ENCODE data around the gene TTLL10.

Gene TTLL10

DNA sequence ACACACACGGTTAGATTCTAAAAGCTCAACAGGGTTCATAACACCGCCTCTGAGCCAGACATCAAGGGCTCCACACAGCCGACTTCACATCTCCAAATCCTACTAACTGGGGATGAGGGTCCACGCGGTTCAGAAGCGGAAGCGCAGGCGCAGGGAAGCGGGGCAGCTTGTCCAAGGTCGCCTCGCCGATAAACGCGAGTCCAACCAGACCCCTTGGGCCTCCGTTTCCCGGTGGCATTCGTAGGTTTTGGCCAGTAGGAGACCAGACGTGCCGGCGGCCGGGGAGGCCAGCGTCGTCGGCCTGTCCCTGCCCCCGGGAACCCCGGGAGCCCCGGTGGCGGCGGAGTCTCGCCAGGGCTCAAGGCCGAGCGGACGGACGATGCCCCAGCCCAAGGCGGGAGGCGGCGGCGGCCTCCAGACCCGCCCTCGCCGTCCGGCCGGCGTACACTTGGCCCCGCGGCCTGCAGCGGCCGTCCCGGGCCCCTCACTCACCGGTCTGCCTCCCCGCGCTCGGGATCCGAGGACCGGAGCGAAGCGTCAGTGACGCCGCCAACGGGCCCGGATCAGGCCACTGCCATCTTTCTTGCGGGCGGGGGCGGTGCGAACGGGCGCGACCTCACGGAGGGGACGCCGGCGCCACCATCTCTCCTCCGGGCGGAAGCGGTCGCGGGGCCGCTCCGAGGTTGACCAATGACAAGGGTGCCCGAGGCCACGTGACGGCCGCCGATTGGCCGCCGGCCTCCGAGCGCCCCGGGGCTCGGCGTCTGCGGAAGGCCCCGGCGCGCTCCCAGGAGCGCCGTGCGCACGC, 57.9 kb downstream of the TTLL10 start, which contains the start of gene SDF4:
TSS of gene SDF4 (minus strand) at position 602 of the 808 bp plus-strand sequence. CDS start 3,229 bp downstream, outside the sequence.
- Histone ChIP-seq H3K36me3 (ENCODE audit: low read depth) (peaks cover 31% of the 10 kb centered on the region), H3K4me3 (ENCODE audit: severe bottlenecking) (peak within 1 kb of the TSS; percentile 90), H3K27ac (ENCODE audit: poor library complexity, severe bottlenecking) (peak within 1 kb of the TSS; percentile 63), H3K9me3 (ENCODE audit: severe bottlenecking) (no peaks in the 10 kb centered on the region), H3K4me1 (ENCODE audit: insufficient read depth, poor library complexity, severe bottlenecking) (no peaks in the 10 kb centered on the region), H3K27me3 (ENCODE audit: insufficient read depth, poor library complexity, severe bottlenecking) (no peaks in the 10 kb centered on the region)
- peak; percentile 95 for DNase-seq (ENCODE audit: low spot score)
- TF ChIP-seq CTCF (IDR thresholded peaks at IDR 0.05; ENCODE audit: poor library complexity, severe bottlenecking) = no peak
- ATAC-seq (ENCODE audit: low read depth) = peak; percentile 88

GRCh38 chr1:1232208-1232795, 58.6 kb downstream of the TTLL10 start, which contains the start of gene B3GALT6:
B3GALT6 (plus strand) TSS chr1:1232237; CDS start chr1:1232279, 42 bp downstream.
- Histone ChIP-seq H3K27ac (ENCODE audit: poor library complexity, severe bottlenecking) (peak within 1 kb of the TSS; percentile 63), H3K27me3 (ENCODE audit: insufficient read depth, poor library complexity, severe bottlenecking) (no peaks in the 10 kb centered on the region), H3K4me3 (ENCODE audit: severe bottlenecking) (peak within 1 kb of the TSS; percentile 90), H3K9me3 (ENCODE audit: severe bottlenecking) (no peaks in the 10 kb centered on the region), H3K36me3 (ENCODE audit: low read depth) (peaks cover 28% of the 10 kb centered on the region), H3K4me1 (ENCODE audit: insufficient read depth, poor library complexity, severe bottlenecking) (no peaks in the 10 kb centered on the region)
- ATAC-seq (ENCODE audit: low read depth) = no peak; the same call in 2 of the 3 replicates
- DNase-seq (ENCODE audit: low spot score) = no peak
- TF ChIP-seq CTCF (IDR thresholded peaks at IDR 0.05; ENCODE audit: poor library complexity, severe bottlenecking) = no peak

DNA sequence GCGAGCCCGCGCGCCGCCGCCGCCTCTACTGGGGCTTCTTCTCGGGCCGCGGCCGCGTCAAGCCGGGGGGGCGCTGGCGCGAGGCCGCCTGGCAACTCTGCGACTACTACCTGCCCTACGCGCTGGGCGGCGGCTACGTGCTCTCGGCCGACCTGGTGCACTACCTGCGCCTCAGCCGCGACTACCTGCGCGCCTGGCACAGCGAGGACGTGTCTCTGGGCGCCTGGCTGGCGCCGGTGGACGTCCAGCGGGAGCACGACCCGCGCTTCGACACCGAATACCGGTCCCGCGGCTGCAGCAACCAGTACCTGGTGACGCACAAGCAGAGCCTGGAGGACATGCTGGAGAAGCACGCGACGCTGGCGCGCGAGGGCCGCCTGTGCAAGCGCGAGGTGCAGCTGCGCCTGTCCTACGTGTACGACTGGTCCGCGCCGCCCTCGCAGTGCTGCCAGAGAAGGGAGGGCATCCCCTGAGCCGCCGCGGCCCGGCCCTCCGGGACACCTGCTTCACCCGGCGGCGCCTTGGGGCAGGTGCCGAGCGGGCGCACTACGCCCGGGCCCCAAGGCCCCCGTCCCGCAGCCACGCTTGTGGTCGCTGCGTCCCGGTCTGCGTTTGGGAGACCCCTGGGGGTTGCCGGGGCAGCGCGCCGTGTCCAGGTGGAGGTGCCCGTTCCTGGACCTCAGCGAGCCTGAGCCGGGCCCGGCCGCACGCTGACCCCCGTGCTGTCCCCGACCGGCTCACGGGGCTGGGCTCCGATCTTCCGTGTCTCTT, 59.3 kb downstream of the TTLL10 start:
- peak overlapping the region; percentile 63 for H3K27ac ChIP-seq (ENCODE audit: poor library complexity, severe bottlenecking)
- no peaks in the 10 kb centered on the region for H3K27me3 ChIP-seq (ENCODE audit: insufficient read depth, poor library complexity, severe bottlenecking)
- H3K36me3 ChIP-seq (ENCODE audit: low read depth) = peaks cover 22% of the 10 kb centered on the region
- no peaks in the 10 kb centered on the region for H3K9me3 ChIP-seq (ENCODE audit: severe bottlenecking)
- peaks cover 5% of the 10 kb centered on the region for H3K4me1 ChIP-seq (ENCODE audit: insufficient read depth, poor library complexity, severe bottlenecking)
- H3K4me3 ChIP-seq (ENCODE audit: severe bottlenecking) = peak overlapping the region; percentile 90
- TF ChIP-seq CTCF (IDR thresholded peaks at IDR 0.05; ENCODE audit: poor library complexity, severe bottlenecking) = no peak
- no peak for ATAC-seq (ENCODE audit: low read depth)
- no peak for DNase-seq (ENCODE audit: low spot score)

DNA sequence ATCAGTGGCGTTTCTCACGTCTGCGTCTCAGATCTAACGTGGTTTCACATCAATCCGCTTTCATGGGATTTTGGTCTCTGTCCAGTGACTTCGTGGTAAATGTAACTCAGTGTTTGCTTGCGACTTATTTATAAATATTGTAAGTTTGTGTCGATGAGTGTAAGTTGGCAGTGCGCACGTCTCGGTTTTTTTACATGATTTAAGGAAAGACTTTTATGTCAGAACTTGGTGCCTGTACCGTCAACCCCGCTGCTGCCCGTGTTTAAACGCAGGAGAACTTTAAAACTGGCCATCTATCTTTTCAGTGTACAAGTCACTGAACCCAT, 59.9 kb downstream of the TTLL10 start:
- Histone ChIP-seq H3K27me3 (ENCODE audit: insufficient read depth, poor library complexity, severe bottlenecking) (no peaks in the 10 kb centered on the region), H3K9me3 (ENCODE audit: severe bottlenecking) (no peaks in the 10 kb centered on the region), H3K4me1 (ENCODE audit: insufficient read depth, poor library complexity, severe bottlenecking) (peaks cover 10% of the 10 kb centered on the region), H3K4me3 (ENCODE audit: severe bottlenecking) (no peak overlapping the region), H3K27ac (ENCODE audit: poor library complexity, severe bottlenecking) (no peak overlapping the region), H3K36me3 (ENCODE audit: low read depth) (peaks cover 16% of the 10 kb centered on the region)
- no peak for DNase-seq (ENCODE audit: low spot score)
- TF ChIP-seq CTCF (IDR thresholded peaks at IDR 0.05; ENCODE audit: poor library complexity, severe bottlenecking) = no peak
- no peak for ATAC-seq (ENCODE audit: low read depth)

Data from RWPE2 (cell line).